Endometrium (tissue), 2 donors: ENCODE results near the gene POLR1B.
A peak's percentile ranks its signal among the peaks of the same experiment; 100 is the strongest.
"Not testable (repeated sequence)": the region's sequence is repeated elsewhere in the genome, so short reads cannot be mapped to it uniquely, and the experiment has no call there.

ENCODE experiments used
- FAIRE-seq: peaks from 2 replicates; lab custom pipeline; 2012; peaks lifted over from hg19 to GRCh38; lab: Jason Lieb, UNC
- donor health status: control.
- donor health status: control.

POLR1B gene

DNA sequence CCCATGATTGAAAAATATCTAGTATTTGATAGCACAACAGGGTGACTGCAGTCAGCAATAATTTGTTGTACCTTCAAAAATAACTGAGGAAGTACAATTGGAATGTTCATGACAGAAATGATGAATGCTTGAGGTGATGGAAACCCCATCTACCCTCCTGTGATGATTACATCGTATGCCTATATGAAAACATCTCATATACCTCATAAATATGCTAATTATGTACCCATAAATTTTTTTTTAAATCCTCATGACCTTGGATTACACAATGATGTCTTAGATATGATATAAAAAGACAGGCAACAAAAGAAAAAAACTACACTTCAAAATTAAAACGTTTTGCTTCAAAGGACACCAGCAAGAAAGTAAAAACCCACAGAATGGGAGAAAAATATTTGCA lies 1.4 kb upstream of the POLR1B start:
- FAIRE-seq = no peak

DNA sequence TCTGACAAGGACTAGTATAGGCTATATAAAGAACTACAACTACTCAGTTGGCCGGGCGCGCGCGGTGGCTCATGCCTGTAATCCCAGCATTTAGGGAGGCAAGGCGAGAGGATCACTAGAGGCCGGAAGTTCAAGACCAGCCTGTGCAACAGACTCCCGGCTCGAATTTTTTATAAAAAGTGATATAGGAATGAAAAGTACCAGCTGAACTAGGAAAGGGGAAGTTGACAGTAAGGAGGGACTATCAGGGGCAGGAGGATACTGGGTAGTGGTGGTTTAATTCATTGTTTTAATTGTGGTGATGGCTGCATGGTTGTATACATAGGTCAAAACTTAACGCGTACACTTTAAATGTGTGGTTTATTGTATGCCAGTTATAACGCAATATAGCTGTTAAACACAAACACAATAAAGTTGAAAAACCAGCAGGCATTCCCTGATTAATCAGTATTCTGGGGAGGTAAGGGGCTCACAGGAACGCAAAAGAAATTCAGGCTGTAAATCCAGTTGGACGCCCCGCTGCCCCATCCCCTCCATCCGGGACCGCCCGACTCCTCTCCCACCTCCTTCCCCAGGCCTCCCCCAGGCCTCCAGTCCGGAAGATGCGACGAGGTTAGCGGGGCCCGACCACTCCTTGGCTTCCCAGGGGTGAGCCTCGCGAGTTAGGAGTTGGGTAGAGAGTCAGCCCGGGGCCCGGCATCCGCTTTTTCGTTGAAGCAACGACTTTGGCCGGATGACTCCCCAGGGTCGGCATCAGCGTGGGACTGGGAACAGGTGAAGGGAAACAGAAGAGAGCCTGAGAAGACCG lies 746 bp upstream of the POLR1B start:
- no peak for FAIRE-seq

DNA sequence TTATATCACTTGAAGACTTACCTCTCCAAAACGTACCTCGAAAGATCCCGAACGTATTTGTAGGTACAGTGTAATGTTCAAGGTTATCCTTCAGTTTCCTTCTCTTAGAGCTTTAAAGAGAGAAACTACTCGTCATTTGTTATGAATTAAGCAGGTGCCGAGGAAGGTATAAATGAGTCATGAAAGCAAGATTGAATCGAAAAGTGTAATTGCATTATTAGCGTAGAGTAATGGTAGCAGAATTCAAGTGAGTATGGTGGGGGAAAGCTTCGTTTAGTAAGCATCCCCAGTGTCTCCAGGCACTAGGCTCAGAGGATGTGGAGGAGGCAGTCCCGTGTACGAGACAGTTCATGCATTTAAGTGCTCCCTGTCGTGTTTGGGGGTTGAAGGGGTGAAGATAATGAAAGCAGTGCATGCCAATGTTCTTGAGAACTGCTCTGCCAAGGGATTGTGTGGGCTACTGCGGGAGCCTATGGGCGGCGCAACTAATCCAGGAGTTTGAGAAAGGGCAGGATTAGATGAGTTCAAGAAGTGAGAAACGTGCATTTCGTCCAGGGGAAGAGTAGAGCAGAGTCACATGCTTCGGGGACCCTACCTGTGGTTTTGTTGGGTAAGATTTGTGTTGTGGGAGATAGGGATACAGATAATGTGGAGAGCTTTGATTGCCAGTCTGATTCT lies 858 bp downstream of the POLR1B start:
- no peak for FAIRE-seq

DNA sequence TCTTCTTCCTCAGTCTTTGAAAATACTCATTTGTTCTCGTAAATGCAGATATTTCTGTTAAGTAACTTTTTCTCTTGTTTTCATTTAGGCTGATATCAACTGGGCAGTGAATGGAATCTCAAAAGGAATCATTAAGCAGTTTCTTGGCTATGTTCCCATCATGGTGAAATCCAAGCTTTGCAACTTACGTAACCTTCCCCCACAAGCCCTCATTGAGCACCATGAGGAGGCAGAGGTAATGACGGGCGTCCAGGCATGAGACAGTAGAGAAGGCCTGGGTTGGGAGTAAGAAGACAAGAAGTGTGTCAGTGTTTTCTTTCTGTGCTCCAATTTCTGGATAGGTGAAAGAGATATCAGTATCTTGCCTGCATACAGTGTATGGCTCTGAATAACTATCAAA lies 5.1 kb downstream of the POLR1B start:
- no peak for FAIRE-seq

DNA sequence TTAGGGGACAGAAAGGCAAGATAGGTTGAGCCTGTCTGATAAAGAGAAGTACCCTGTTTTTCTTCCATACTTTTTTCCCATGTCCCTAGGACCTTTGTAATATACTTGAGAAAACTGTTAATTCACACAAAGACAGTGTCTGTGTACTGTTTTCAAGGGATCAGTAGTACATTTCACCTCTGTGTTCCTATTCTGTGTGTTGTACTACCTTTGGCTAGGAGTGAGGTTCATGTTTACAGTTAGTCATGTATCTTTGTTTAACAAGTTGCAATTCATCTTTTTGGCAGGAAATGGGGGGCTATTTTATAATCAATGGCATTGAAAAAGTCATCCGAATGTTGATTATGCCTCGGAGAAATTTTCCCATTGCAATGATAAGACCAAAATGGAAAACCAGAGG lies 6.7 kb downstream of the POLR1B start:
- no peak for FAIRE-seq

DNA sequence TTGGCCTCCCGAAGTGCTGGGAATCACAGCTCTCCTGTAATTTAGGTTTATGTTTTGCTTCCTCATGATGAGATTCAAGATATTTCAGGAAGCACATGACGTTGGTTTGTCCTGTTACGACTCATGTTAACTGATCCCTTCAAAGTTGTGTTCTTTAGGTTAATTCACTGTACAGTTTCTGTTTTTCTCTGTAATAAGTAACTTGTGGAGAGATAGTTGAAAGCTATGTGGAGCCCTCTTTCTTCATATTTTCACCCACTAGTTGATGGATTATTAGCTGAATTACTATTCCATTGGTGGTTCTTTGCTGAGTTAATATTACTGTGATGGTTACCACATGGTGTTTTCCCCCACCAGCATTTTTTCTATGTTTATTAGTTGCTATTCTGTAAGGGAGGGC lies 23.8 kb downstream of the POLR1B start:
- no peak for FAIRE-seq

DNA sequence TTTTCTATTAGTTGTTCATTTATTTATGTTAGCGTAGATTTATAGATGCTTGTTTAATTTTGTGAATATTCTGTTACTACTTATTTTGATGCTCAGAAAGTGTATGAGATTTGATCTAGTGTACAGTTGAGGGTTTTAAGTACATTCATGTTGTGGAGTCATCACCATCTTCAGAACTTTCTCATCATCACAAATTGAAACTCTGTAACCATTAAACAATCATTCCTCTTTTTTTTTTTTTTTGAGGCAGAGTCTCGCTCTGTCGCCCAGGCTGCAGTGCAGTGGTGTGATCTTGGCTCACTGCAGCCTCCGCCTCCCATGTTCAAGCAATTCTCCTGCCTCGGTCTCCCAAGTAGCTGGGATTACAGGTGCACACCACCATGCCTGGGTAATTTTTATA lies 24.2 kb downstream of the POLR1B start:
- not testable (repeated sequence) for FAIRE-seq

DNA sequence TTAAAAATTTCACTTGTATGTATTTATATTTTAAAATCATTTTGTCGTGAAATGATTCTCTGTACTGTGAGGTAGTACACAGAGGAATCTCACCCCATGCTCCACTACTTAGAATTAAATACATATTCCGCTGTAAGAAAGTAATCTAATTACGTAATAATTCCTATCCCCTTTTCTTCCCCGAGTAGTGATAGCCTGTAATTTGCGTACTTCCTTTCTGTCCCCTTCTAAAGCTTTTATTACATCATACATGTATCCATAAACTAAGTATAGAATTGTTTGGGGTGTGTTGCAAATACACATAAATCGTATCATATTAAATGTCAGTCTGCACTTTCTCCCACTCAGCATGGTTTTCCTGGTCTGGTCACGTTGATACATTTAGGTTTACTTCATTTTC lies 29.7 kb downstream of the POLR1B start:
- FAIRE-seq = no peak

DNA sequence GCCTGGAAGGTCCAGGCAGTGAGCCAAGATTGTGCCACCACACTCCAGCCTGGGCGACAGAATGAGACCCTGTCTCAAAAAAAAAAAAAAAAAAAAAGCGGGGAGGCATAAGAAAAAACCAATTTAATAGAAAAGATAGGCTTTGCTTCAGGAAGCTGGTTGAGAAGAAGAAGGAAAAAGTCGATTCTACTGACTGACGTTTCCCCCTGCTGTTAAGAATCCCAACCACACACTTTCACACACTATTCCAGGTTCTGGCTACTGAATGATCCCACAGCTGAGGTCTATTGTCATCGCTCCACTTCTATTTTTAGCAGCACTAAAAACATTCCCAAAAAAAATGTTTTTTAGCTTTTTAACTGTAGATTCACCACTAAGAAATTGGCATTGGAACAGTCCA lies 35.5 kb downstream of the POLR1B start:
- no peak for FAIRE-seq

DNA sequence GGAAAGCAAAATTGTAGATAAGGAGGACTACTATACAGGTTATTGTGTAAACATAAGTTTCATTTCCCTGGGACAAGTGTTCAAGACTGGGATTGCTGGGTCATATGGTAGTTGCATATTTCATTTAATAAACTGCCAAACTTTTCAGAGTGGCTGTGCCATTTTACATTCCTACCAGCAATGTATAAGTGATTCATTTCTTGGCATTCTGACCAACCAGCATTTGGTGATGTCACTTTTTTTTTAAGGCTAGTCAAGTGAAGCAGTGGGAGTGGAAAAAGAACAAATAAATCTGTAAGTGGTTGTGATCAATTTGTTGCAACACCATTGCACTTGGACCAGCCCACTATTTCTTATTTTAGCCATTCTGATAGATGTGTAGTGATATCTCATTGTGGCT lies 37.0 kb downstream of the POLR1B start:
- no peak for FAIRE-seq

DNA sequence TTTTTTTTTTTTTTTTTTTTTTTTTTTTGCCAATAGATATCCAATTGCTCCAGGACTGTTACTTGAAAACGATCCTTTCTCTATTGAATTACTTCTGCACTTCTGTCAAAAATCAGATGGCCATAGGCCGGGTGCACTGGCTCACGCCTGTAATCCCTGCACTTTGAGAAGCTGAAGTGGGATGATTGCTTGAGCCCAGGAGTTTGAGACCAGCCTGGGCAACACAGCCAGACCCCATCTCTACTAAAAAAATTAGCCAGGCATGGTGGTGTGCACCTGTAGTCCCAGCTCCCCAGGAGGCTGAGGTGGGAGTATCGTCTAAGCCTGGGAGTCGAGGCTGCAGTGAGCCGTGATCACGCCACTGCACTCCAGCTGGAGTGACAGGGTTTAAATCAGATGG lies 37.8 kb downstream of the POLR1B start:
- no peak for FAIRE-seq

DNA sequence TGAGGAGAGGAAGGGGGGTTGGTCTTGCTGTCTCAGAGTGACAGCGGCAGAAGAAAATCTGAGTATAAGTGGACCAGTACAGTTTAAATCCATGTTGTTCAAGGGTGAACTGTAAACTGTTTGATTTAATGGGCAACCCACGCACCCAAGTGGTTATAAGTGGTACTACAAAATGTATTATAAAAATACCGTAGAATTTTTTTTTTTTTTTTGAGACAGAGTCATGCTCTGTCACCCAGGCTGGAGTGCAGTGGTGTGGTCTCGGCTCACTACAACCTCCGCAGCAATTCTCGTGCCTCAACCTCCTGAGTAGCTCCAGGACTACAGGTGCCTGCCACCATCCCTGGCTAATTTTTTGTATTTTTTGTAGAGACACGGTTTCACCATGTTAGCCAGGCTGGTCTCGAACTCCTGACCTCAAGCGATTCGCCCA lies 40.1 kb downstream of the POLR1B start:
- FAIRE-seq = peak; percentile 26

DNA sequence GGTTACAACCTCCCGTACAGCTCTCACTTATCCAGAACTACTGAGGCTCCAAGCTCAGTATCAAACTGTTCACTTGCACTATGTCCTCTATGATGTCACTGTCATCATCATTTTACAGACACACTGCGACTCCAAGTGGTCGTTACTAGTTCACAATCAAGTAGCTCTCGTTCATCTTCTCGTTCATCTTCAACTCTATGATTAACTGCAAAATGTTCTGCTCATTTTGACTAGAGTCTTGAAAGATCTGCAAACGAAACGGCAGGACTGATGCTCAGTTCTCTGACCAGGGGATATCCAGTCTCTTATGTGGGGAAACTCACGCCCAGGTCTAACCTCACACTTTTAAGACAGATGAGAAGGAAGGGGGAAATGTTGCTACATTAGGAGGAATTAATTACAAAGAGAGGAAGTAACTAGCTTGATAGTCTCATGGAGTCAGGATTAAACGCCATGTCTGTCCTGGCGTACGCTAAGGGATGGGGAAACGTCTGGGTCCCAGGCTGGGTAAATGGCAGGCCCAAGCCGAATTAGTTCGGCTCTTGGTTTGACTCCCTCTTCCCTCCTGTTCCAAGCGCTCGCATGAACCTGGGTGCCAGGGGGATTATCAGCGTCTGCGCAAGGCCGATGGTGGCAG lies 41.4 kb downstream of the POLR1B start:
- FAIRE-seq = no peak

DNA sequence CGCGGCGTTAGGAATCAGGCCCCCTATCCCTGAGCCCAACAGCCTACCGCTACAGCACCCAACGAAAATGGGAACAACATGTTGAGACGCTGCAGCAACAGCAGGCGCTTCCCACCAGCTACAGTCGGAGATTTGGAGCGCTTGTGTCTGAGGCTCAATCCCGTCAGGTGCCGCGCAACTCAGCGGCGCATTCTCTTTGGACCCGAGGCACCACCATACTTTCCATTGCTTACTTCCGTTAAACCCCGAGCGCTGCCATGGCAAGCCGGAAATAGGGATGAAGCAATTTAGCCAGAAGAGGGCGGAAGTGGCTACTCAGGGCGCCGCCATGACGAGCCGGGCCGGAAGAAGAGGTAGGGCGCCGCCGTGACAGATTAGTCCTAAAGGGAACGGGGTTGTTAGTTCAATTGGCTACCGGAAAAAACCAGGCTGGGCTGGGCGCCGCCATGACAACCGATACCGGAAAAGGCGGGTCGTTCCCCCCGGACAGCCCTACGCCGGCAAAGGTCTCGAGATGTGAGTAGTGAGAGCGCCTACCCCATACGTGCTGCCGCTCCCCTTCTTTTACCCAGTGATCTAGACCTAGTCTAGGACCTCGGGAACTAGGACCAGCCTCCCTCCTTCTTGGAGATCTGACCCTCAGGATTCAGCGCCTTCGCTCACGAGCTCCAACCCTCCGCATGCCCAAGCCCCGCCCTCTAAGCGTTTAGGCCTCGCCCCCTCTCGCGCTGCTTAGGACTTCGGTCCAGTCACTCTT lies 42.0 kb downstream of the POLR1B start, which contains the start of gene CHCHD5:
CHCHD5 (plus strand) TSS at position 476 of the 757 bp plus-strand sequence; CDS start at position 515, 39 bp downstream.
- peak; percentile 90 for FAIRE-seq

DNA sequence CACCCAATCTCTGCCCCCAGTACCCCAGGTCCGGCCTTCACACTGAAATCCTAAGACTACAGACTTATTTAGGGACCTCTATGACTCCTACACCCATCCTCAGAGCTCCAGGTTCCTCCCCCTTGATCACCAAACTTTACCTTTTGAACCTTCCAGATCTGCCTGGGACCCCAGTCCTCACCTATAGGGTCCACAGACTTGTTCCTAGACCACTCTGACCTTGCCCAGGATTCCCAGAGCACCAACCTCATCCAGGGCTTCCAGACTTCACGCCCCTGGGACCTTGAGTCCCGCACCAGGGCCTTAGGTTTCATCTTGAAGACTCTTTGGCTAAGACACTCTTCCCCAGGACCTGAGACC lies 42.6 kb downstream of the POLR1B start:
- no peak for FAIRE-seq

DNA sequence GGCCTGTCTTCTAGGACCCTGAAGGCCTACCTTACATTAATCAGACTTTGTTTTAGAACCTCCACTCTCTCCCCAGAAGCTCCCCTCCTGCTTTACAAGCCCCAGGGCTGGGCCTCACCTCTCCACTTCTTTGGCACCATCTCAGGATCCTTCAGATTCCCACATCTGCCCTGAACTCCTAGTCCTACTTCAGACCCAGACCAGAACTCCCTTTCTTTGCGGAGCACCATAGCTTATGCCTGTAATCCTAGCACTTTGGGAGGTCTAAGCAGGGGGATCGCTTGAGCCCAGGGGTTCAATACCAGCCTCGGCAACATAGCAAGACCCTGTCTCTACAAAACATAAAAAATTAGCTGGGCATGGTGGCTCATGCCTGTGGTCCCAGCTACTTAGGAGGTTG lies 43.1 kb downstream of the POLR1B start:
- no peak for FAIRE-seq

DNA sequence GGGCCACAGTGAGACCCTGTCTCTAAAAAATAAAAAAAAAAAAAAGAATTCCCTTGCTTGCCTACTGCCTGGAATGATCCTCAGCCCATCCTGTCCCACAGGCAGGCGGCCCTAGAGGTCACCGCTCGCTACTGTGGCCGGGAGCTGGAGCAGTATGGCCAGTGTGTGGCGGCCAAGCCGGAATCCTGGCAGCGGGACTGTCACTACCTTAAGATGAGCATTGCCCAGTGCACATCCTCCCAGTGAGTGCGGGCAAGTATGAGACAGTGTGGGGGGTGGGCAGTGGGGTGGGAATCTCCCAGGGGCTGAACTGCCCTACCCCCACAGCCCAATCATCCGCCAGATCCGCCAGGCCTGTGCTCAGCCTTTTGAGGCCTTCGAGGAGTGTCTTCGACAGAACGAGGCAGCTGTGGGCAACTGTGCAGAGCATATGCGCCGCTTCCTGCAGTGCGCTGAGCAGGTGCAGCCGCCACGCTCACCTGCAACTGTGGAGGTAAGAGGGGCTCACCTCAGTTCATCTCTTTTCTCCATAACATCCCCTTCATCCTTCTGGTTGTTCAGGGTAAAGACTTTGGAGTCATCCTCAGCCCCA lies 43.7 kb downstream of the POLR1B start:
- no peak for FAIRE-seq

DNA sequence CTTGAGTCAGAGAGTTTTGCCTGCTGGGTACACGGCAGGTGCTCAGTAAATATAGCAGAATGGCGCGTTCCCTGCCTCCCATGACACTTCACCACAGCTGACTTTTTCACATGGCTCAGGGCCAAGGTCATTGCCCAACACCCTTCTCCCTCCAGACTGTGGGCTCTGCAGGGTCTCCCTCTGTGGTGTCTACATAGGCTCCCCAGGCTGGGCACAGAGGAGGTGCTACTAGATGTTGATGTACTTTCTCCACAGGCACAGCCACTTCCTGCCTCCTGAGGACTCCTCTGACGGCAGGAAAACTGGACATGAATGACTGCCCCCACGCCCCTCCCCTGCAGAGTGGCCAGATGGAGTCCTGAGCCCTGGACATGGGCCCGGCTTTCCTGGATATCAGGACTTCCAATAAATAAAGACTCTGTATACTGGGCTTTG lies 46.4 kb downstream of the POLR1B start:
- FAIRE-seq = no peak

DNA sequence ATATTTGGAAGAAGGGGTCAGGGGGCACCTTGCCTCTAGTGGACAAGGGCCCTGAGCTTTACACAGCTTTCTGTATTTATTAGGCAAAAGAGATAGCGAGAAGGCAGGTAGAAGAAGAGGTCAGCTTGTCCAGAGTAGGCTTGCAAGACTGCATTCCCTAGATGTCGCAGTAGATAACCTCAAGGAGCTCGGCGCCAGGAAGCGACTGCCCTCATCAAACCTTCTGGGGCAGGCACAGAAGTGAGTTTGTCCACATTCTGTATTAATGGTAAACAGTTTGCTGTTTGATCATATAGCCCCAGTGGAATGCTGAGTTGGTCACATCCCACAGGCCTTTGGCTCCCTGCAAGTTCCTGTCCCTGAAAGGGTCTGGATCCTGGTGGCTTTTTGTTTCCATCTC lies 49.1 kb downstream of the POLR1B start:
- FAIRE-seq = no peak

DNA sequence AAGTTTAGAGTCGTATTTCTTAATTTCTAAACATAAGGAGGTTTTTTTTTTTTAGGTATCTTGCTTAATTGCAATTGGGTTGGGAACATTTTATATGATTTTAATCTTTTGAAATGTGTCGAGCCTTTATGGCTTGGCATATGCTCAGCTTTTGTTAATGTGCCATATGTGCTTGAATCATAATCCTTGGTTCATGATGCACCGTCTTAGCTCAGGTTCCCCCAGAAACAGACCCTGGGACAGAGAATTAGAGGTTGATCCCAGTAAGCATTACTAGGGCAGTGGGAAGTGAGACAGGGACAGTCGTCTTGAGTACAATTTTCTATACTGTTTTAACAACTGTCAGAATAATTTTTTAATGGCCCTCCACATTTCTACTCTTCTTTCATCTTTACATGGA lies 51.5 kb downstream of the POLR1B start:
- FAIRE-seq = no peak

DNA sequence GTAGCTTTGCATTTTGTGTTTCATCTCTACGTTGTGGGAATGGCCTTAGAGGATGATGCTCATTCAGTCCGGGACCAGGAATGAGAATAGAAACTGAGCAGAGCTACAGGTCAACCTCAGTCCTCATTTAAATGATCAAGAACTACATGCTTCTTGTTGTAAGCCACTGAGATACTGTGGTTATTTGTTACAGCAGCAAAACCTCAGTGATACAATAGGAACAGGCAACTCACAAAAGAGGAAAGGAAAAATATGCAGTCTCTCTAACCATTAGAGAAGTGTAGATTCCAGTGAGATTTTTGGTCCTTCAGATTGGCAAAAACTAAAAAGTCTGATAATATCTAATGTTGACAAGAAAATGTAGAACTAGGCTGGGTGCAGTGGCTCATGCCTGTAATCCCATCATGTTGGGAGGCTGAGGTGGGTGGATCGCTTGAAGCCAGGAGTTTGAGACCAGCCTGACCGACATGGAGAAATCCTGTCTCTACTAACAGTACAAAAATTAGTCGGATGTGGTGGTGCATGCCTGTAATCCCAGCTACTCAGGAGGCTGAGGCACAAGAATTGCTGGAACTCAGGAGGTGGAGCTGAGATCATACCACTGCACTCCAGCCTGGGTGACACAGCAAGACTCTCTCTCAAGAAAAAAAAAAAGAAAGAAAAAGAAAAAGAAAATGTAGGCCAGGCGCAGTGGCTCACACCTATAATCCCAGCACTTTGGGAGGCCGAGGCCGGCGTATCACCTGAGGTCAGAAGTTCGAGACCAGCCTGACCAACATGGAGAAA lies 55.5 kb downstream of the POLR1B start:
- FAIRE-seq = no peak
